ENCODE measurements around the gene MAPK1.

DNA sequence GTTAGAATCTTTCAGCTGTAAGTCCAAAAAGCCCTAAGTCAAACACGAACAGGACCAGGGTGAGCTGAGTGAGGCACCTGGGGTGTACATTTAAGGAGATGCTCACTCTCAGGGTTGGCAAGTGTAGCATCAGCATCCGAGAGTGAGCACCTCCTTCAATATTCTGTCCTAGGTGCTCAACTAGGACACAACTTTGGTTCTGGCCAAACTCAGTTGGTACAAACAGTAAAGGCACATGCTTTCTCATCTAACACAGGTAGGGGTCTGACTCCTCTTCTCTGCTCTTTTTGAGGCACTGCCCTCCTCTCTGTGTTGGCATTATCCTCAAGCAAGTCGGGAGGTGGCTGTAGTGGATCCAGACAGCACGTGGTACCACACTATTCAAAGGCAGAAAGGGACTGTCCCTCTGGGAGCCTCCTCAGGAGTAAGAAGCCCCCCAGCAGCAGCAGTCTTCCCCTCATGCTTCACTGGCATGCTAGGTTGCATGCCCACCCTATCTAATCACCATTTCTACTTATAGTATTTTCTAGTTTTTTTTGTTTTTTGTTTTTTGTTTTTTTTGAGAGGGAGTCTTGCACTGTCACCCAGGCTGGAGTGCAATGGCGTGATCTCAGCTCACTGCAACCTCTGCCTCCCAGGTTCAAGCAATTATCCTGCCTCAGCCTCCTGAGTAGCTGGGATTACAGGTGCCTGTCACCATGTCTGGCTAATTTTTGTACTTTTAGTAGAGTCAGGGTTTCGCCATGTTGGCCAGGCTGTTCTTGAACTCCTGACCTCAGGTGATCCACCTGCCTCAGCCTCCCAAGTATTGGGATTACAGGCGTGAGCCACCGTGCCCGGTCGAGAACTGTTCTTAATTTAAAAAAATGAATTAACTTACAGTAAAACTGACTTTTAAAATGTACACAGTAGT, 14.7 kb upstream of the MAPK1 start:
- TF ChIP-seq POLR2A (IDR thresholded peaks at IDR 0.05) (no peak), EP300 (IDR thresholded peaks at IDR 0.05) (no peak), POLR2AphosphoS5 (IDR thresholded peaks at IDR 0.05) (no peak)
- TF ChIP-seq, protein P1, sequence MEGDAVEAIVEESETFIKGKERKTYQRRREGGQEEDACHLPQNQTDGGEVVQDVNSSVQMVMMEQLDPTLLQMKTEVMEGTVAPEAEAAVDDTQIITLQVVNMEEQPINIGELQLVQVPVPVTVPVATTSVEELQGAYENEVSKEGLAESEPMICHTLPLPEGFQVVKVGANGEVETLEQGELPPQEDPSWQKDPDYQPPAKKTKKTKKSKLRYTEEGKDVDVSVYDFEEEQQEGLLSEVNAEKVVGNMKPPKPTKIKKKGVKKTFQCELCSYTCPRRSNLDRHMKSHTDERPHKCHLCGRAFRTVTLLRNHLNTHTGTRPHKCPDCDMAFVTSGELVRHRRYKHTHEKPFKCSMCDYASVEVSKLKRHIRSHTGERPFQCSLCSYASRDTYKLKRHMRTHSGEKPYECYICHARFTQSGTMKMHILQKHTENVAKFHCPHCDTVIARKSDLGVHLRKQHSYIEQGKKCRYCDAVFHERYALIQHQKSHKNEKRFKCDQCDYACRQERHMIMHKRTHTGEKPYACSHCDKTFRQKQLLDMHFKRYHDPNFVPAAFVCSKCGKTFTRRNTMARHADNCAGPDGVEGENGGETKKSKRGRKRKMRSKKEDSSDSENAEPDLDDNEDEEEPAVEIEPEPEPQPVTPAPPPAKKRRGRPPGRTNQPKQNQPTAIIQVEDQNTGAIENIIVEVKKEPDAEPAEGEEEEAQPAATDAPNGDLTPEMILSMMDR (IDR thresholded peaks at IDR 0.05): no peak

Measured in upper lobe of left lung (tissue), 4 donors.